GM18873 (cell line): Measurements from ENCODE around the gene SSR4.

Experiments used
- ATAC-seq: cut with Tn5 transposase; IDR thresholded peaks from one replicate; pipeline ENCODE4 v1.9.1; 2021; ENCODE audit warnings: mild to moderate bottlenecking, moderate library complexity, moderate number of reproducible peaks; ENCODE audit not compliant: unreplicated experiment, low FRiP score

Gene SSR4

DNA sequence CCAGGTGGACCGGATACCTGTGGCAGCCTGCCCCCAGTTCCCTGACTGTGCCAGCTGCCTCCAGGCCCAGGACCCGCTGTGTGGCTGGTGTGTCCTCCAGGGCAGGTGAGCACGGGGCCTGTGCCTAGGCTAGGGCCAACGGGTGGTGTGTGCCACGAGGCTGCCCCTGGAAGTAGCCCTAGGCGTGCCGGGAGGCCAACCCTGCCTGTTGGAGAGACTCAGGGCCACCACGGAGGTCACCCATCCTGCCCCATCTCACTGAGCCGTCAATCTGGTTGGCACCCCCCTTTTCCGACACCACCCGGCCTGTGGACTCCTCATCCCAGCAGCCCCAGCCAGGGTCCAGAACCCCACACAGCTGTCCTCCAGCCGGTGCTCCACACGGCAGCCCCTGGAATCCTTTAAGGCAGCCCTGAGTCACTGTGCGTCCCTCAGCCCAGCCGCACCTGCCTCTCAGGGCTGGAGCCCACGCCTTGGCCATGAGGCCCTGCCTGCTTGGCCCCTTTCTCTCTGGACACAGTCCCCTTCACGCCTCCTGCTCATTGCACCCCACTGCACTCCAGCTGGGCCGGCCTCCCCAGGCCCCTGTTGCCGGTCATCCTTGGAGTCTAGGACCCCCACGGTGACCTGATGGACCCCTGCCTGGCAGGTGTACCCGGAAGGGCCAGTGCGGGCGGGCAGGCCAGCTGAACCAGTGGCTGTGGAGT is 25.2 kb upstream of the SSR4 start:
- ATAC-seq: no peak

DNA sequence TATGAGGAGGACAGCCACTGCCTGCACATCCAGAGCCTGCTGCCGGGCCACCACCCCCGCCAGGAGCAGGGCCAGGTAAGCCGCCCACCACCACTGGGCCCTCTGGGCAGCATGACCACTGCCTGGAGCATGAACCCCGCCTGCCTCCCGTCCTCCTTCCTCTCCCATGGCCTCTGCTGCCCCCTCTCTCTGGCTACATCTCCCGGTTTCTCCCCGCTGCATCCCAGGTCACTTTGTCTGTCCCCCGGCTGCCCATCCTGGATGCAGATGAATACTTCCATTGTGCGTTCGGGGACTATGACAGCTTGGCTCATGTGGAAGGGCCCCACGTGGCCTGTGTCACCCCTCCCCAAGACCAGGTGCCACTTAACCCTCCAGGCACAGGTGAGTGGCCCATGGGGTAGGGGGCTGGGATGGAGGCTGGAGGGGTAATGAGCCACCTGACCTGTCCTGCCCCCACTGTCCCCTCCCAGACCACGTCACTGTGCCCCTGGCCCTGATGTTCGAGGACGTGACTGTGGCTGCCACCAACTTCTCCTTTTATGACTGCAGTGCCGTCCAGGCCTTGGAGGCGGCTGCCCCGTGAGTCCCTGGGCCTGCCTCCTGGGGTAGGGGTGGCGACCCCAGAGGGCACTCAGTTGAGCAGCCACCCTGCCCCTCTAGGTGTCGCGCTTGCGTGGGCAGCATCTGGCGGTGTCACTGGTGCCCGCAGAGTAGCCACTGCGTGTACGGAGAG is 24.4 kb upstream of the SSR4 start:
- no peak for ATAC-seq

DNA sequence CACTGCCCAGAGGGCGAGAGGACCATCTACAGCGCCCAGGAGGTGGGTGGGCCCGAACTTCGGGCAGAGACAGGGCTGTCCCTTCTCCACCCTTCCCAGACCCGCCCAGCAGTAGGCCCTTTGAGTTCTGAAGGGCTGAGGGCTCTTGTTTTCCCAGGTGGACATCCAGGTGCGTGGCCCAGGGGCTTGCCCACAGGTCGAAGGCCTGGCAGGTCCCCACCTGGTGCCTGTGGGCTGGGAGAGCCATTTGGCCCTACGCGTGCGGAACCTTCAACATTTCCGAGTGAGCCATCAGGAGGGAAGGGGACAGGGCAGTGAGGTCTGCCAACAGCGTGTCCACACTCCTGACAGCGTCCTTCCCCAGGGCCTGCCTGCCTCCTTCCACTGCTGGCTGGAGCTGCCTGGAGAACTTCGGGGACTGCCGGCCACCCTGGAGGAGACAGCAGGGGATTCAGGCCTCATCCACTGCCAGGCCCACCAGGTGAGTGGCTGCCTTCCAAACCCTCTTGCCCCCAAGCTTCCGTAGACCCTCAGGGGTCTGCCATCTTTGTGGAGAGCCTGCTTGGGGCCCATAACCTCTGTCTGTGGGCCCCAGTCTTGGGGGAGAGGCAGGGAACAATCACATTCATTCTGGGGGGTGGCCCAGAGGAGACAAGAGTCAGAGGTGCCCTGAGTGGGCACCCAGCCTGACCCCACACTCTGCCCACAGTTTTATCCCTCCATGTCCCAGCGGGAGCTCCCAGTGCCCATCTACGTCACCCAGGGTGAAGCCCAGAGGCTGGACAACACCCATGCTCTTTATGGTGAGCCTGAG is 23.7 kb upstream of the SSR4 start:
- ATAC-seq: no peak

DNA sequence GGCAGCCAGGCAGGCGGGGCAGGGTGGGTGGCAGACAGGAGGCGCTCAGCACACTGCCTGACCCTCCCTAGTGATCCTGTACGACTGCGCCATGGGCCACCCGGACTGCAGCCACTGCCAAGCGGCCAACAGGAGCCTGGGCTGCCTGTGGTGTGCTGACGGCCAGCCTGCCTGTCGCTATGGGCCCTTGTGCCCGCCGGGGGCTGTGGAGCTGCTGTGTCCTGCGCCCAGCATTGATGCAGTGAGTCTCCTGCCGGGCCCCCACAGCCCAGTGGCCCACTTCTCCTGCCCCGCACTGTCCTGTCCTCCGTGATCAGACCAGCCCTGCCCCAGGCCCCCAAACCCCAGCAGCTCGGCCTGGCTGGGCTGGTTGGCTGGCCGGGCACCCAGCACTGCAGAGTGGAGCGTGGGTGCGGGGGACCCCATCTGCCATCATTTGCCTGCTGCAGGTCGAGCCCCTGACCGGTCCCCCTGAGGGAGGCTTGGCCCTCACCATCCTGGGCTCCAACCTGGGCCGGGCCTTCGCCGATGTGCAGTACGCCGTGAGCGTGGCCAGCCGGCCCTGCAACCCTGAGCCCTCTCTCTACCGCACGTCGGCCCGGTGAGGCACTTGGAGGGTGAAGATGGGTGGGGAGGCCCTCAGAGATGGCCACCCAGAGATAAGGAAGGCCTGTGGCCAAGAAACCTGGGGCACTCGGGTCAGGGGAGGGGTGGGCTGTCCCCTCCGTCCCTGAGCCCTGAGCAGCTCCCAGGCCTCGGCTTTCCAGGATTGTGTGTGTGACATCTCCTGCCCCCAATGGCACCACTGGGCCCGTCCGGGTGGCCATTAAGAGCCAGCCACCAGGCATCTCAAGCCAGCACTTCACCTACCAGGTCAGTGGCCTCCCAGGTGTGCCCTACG is 22.8 kb upstream of the SSR4 start:
- ATAC-seq: no peak

DNA sequence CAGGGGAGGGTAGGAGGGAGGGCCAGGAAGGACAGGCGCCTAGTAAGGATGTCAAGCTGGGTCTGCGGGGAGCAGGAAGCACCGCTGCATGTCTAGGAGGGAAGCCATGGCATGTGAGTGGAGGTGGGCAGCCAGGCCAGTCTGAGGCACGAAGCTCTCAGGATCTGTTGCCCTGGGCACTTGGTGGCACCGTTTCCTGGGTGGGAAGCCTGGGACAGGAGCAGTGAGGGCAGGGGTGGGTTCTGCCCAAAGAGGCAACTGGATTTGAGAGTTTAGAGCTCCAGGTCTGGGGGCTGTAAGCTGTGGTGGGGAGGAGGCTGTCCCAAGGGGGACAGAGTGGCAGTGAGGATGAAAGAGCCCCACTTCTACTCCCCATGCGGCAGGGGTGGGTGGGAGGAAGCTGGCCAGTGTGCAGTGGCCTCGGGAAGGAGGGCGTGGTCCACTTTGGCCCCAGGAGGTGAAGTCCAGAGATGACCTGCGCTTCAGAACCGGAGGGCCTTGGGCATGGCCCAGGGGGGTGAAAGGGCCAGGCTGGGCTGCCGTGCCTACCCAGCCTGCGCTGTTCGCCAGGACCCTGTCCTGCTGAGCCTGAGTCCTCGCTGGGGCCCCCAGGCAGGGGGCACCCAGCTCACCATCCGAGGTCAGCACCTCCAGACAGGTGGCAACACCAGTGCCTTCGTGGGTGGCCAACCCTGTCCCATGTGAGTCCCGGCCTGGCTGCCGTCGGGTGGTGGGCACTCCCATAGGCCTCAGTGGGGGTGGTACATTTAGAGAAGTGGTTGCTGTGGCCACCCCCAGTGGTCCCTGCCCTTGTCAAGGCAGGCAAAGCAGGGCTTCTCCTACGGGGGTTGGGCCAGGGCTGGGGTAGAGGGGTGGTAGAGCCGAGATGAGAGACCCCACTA is 21.9 kb upstream of the SSR4 start:
- ATAC-seq: no peak

DNA sequence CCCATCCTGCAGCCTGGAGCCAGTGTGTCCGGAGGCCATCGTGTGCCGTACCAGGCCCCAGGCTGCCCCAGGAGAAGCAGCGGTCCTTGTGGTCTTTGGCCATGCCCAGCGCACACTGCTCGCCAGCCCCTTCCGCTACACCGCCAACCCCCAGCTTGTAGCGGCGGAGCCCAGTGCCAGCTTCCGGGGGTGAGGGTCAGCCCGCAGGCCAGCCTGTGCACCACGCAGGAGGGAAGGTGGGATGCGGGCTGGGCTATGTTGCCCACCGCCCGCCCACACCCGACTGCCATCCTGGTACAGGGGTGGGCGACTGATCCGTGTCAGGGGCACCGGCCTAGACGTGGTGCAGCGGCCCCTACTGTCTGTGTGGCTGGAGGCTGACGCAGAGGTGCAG is 21.3 kb upstream of the SSR4 start:
- ATAC-seq: no peak

DNA sequence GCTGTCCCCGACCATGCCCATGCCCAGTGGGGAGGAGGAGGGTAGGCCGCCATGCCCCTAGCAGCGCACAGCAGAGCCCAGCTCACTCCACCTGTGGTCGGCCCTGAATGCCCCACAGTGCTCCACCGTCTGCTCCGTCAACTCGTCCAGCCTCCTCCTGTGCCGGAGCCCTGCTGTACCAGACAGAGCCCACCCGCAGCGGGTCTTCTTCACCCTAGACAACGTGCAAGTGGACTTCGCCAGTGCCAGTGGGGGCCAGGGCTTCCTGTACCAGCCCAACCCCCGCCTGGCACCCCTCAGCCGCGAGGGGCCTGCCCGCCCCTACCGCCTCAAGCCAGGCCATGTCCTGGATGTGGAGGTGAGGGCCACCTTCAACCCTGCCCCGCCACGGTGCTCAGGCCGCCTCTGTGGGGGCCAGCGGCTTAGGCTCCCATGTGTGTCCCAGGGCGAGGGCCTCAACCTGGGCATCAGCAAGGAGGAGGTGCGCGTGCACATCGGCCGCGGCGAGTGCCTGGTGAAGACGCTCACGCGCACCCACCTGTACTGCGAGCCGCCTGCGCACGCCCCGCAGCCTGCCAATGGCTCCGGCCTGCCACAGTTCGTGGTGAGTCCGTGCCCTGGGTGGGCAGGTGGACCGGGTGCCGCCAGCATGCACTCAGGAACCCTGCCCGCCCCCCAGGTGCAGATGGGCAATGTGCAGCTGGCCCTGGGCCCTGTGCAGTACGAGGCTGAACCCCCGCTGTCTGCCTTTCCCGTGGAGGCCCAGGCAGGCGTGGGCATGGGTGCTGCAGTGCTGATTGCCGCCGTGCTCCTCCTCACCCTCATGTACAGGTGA is 20.5 kb upstream of the SSR4 start:
- no peak for ATAC-seq

DNA sequence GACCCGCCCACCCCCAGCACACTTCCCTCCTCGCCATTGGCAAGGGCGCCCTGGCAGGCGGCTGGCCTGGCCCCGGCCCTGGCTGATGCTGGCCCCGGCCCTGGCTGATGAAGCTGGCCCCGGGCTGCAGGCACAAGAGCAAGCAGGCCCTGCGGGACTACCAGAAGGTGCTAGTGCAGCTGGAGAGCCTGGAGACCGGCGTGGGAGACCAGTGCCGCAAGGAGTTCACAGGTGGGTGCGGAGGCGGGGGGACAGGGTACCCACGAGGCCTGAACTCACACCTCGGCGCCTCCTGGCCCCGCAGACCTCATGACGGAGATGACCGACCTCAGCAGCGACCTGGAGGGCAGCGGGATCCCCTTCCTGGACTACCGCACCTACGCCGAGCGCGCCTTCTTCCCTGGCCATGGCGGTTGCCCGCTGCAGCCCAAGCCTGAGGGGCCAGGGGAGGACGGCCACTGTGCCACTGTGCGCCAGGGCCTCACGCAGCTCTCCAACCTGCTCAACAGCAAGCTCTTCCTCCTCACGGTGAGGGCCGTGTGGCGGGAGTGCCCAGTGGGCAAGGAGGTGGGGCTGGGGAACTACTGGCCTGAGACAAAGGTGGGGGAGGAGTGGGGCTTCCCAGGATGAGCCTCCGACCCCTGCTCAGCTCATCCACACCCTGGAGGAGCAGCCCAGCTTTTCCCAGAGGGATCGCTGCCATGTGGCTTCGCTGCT is 19.7 kb upstream of the SSR4 start:
- ATAC-seq: no peak

DNA sequence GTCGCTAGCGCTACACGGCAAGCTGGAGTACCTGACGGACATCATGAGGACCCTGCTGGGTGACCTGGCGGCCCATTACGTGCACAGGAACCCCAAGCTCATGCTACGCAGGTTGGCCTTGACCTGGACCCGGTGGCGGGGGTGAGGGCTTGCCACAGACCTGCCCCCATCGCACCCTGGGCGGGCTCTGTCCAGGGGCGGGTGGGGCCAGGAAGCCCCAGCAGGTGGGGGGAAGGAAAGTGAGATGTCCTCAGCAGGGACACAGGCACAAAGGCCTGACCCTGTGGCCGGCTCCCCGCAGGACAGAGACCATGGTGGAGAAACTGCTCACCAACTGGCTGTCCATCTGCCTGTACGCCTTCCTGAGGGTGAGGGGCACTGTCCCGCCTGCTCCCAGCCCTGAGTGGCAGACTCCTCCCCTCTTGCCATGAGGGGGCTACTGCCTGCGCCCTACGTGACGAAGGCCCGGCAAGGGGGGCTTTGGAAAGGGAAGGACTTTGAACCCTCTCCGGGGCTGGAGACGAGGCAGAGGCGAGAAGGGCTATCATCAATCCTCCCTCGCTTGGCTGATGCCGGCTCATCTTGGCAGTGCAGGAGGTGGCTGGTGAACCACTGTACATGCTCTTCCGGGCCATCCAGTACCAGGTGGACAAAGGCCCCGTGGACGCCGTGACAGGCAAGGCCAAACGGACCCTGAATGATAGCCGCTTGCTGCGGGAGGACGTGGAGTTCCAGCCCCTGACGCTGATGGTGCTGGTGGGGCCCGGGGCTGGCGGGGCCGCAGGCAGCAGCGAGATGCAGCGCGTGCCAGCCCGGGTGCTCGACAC is 19.0 kb upstream of the SSR4 start:
- ATAC-seq: no peak

DNA sequence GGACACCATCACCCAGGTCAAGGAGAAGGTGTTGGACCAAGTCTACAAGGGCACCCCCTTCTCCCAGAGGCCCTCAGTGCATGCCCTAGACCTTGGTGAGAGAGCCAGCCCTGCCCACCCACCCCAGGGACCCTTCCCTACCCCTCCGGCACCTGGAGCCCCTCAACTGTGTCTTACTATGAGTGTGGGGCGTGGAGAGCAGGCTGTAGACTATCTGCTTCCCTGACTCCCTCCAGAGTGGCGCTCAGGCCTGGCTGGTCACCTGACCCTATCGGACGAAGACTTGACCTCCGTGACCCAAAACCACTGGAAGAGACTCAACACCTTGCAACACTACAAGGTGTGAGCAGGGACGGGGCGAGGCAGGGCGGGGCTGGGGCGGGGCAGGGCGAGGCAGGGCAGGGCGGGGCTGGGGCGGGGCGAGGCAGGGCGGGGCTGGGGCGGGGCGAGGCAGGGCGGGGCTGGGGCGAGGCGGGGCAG is 18.3 kb upstream of the SSR4 start:
- ATAC-seq: no peak

DNA sequence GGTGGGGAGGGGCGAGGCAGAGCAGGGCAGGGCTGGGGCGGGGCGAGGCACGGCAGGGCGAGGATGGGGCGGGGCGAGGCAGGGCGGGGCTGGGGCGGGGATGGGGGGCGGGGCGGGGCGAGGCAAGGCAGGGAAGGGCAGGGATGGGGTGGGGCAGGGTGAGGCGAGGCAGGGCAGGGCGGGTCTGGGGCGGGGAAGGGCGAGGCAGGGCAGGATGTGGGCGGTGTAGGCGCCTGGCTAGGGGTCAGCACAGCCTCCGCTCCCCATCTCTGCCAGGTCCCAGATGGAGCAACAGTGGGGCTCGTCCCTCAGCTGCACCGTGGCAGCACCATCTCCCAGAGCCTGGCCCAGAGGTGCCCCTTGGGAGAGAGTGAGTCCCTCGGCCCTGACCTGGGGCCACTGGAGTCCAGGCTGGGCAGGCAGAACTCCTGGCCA is 17.8 kb upstream of the SSR4 start:
- ATAC-seq: no peak

DNA sequence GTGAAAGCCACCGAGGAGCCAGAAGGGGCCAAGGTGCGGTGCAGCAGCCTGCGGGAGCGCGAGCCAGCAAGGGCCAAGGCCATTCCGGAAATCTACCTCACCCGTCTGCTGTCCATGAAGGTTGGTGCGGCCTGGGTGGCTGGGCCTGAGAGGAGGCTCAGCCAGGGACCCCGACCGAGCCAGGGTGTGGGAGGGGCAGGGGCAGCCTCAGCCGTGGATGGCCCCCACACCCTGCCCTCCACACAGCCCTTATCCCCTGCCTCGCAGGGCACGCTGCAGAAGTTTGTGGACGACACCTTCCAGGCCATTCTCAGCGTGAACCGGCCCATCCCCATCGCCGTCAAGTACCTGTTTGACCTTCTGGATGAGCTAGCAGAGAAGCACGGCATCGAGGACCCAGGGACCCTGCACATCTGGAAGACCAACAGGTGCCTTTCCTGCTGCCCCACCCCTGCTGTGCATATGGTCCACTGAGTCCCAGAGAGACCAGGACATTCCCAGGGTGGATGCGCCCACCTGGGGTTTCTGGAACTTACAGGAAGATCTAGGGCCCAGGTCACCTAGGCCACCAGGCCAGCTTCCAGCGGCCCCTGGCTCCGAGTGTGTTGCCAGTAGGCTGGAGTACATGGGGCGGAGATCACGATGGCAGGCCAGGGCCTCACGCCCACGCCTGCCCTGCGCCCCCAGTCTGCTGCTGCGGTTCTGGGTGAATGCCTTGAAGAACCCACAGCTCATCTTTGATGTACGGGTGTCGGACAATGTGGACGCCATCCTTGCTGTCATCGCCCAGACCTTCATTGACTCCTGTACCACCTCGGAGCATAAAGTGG is 17.0 kb upstream of the SSR4 start:
- ATAC-seq: no peak

DNA sequence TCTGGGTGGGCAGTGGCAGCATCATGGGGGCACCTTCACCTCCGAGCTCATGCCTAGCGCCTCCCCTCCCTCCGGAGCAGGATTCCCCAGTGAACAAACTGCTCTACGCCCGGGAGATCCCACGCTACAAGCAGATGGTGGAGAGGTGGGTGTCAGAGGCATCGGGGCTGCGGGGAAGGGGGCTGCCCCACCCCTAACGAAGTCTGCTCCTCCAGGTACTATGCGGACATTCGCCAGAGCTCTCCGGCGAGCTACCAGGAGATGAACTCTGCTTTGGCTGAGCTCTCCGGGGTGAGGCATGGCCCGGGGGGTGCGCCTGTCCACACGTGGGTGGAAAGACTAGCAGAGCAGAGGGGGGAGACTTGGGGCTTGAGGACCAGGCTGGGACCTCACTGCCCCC is 16.3 kb upstream of the SSR4 start:
- no peak for ATAC-seq

DNA sequence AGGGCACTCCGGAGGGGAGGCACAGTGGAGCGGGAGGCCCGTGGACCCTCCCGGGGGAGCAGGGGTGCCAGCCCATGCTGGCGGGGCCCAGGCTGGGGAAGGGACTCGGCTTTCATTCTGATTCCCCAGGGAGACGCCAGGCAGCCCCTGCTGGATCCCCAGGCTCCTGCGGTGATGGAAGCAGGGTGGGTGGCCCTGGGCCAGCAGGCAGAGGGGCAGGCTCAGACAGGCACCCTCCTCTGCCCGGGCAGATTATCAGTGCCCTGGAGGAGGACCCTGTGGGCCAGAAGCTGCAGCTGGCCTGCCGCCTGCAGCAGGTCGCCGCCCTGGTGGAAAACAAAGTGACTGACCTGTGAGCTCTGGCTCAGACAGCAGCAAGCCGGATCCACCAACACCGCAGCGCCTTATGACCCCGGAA is 15.8 kb upstream of the SSR4 start:
- ATAC-seq: no peak

DNA sequence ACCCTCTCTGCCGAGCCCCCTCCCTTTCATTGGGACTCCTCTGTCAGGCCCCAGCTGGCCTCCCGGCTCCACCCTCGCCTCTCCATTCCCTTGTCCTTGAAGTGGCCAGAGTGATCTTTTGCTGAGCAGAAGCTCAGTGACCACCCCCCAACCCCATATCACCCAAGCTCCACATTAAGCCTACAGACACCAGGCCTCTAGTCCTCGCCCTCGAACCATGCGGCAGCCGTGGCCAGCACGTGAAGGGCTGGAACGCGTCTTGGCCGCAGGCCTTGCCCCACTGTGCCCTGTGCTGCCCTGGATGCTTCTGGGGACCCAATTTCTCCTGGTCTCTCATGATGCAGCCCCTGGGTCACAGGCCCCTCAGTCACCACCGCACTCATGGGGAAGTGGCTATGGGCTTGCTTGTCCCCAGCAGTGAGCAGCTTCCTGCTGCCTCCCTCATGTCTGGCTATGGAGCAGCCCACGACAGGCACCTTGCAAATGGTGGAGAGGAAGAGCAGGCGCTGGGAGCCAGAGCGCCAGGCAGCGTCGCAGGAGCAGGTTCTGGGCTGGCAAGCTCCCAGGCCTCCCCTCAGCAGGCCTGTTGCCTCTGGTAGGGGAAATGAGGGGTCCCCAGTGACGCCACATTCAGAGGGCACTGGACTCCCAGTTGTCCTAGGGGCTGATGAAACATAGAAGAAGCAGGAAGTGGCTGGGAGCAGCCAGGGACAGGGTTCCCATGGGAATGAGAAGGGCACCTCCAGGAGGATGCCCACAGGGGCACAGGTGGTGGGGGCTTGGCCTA is 14.4 kb upstream of the SSR4 start:
- ATAC-seq: no peak
